Epidermal melanocyte (primary cell): ENCODE measurements around the gene PIGH.

Source experiments
- DNase-seq: peaks from one replicate; pipeline ENCODE4 v3.0.0; 2011; ENCODE audit warnings: low spot score; ENCODE audit not compliant: insufficient read length

The PIGH gene

GRCh38 chr14:67575684-67576083 is 24.4 kb downstream of the PIGH start:
- DNase-seq, result no peak

DNA sequence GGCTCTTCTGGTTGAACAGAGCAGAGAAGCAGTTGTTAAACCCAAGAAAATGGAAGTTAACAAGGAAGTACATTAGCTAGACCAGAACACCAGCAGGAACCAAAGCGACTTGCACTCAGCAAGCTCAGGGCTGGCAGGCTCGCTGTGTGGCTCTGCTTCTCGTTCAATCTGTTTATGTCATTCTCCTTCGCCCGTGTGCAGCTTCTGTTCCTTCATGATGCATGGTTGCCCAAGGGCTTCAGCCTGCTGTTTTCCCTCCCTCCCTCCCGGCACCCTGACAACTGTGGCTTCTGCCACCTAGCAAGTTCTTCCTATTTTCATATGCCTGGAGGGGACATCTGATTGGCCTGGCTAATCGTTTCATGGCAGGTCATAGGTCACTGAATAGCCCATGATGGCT is 25.3 kb downstream of the PIGH start:
- no peak for DNase-seq

GRCh38 chr14:67574156-67574555 is 25.9 kb downstream of the PIGH start:
- DNase-seq, result no peak

DNA sequence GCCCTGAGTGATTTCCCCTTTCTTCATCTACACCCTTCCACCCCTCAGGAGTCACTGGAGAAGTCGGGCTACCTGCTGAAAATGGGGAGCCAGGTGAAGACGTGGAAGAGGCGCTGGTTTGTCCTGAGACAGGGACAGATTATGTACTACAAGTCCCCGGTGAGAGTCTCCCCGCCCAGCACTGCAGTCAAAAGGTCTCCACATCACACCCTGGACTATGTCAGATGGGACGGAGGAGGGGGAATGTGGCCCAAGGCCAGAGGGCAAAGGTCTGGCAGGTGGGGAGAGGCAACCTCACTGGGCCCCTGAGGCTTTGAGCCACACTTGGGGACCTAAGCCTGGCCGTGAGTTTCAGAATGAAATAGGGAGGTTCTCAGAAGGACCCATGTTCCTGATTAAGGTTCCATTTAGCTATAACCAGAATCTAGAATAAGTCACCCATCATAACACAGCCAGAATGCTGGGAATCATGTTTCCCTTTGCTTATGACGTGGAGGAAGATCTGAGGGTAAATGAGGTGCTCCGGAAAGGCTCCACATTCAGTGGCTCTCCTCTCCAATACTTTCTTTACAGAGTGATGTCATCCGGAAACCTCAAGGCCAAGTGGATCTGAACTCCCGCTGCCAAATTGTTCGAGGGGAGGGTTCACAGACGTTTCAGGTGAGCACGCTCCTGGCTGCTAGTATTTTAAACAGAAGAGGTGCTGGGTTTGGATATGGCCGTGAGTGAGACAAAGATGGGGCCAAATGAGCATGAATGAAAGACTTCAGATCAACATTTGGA is 26.6 kb downstream of the PIGH start:
- no peak for DNase-seq

GRCh38 chr14:67572608-67573007 is 27.5 kb downstream of the PIGH start:
- no peak for DNase-seq

- DNase-seq, result no peak
These were observed 28.1 kb downstream of the PIGH start for GRCh38 chr14:67571991-67572323.

DNA sequence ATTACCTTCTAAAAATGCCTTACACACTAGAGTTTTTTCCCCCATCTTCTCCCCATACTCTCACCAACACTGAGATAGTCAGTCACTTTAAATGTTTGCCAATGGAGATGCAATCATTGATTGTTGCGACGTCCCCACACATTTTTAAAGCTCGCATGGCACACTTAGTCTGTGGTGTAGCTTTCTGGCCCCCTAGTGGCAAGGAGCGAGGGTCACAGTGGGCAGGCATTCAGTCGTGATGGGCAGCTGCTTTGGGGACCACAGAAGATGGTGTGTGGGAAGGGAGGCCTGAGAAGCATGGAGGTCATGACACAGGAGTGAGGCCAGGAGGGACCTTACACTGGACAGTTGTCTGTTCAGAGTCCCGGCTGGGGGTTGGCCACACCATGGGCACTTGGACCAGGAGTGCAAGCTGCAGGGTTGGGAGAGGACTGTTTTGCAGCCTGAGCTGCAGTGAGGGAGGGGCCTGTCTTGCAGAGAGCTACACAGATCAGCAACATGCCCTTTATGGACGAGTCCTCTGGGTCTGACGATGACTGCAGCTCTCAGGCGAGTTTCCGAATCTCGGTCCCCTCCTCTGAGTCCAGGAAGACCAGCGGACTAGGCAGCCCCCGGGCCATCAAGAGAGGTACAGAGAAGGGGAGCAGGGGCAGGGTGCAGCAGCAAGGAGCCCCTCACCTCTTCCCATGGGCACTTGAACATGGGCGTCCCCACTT is 28.6 kb downstream of the PIGH start:
- DNase-seq, result peak; percentile 48

DNA sequence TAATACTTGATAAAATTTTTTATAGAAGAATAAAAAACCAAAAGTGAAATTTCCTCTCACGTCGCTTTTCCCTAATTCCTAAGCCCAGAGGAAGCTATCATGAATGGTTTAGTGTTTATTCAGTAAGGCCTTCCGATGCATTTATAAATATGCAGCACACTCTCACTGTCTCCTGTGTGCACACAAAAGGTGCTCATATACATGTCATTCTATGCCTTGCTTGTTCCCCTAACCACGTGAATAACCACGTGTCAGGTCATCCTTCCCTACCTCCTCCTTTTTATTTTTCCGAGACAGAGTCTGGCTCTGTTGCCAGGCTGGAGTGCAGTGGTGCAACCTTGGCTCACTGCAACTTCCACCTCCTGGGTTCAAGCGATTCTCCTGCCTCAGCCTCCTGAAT is 29.6 kb downstream of the PIGH start:
- no peak for DNase-seq

DNA sequence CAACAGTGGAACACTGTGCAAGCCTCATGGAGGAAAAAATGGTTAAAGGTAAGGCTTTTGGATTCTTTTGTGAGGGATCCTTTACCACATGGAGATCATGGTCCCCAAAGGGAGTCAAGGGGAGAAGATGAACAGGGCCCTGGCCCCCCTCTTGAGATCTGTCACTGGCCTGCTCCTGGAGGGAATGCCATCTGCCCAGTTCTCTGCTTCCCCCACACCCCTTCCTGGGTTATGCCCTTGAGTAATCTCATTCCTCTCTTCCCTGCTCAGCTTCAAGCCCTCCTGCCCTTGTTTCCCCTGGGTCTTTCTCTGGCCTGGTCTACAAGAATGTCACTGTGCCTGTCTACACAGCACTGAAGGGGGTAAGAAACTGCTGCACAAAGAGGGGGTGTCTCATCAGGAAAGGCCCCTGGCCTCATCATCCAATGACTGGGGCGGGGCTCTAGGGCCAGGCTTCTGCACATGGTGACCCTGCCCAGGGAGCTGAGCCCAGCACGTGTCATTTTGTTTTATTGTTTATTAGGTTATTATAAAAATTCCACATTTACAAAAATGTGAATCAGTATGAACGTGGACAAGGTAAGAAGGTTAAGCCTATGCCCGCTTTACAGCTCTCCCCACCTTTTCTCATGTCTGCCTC is 30.3 kb downstream of the PIGH start:
- DNase-seq, result no peak

- DNase-seq, result no peak
These were observed 30.9 kb downstream of the PIGH start for GRCh38 chr14:67569011-67569650.

DNA sequence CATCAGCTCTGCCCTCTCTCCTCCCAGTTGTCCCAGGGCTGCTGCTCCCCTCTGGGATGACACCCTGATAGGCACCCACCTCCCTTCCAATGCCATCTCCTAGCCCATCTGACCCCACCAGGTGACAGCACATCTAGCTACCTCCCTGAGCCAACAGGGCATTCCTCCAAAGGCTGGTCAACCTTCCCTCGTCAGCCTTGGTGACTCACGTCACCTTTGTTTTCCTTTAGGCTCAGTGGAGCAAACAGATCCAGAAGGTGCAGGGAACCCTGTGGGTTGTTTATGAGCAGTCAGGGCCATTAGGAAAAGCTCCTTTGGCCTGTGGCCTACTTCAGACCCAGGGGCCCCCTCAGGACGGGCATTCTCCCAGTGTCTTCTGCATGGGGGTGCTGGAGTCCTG is 32.4 kb downstream of the PIGH start:
- no peak for DNase-seq

- DNase-seq, result no peak
These were observed 33.2 kb downstream of the PIGH start for GRCh38 chr14:67566908-67567307.

DNA sequence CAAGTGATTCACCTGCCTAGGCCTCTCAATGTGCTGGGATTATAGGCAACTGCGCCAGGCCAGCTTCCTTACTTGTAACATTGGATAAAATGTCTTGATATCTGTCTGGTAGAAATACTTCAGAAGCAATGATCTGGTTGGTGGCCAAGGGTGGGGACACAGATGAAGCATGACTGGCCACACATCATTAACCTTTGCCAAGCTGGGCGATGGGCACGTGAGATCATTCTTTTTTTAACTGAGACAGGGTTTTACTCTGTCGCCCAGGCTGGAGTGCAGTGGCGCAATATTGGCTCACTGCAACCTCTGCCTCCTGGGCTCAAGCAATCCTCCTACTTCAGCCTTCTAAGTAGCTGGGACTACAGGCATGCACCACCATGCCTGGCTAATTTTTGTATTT is 35.8 kb downstream of the PIGH start:
- DNase-seq, result no peak

DNA sequence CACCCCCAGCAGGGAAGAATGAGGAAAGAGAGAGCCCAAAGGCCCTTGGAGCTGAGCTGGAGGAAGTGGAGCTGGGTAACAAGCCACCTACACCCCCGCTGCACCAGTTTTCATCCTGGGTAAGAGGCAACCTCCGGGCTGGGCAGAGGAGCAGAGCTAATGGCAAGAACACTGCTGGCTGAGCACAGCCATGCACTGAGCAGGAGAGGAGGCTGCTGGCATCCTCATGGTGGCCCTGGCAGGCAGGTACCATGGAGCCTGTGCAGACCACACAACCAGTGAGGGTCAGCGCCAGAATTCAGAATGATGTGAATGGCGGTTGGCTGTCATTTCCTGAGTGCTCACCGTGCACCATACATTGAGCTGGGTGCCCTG is 37.3 kb downstream of the PIGH start:
- no peak for DNase-seq

DNA sequence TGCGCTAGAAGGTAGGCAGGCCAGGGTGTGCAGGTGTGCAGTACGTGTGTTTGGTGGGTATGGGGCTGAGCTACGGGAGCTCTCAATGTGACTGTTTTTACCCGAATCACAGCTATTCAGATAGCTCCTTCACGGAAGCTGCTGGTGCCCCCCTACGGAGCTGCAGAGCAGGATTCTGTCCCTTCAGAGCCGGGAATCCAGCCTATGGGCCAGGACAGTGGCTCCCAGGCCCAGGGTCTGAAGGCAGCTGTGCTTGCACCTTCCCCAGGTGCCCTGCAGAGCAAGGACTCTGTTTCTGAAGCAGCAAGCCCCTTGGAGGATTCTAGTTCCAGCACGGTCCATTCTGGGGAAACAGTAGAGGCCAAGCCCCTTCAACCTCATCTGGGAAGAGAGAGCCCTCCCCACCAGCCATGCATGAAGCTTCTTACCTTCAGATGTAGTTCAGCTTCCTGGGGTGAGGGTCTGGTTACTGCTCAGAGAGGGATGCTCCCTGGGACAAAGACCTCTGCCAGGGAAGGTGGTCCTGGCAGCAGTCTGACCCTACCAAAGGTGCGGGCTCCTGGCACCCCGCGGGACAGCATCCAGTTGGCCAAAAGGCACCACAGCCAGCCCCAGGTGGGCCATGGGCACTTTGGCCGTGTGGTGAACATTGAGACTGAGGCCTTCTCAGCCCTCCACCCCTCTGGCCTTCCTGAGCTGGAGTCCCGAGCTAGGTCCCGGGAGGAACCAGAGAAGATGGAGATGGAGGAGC is 37.9 kb downstream of the PIGH start:
- DNase-seq, result no peak

DNA sequence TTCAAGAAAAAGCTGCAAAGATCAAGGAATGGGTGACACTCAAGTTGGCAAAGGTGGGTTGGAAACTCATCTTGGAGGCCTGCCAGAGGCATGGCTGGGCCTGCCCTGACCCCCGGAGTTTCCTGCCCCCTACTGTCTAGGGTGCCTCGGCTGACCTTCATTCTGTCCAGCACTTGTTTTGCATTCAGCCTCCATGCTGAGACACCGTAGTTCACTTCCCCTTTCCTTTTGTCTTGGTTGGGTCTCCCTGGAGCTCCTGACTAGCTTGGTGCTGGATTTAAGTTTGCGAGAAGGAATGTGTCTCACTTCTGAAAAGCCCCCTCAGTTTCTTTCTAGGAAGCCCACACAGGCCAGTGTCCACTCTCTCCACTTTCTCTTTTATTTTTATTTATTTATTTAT is 40.4 kb downstream of the PIGH start:
- DNase-seq, result no peak

DNA sequence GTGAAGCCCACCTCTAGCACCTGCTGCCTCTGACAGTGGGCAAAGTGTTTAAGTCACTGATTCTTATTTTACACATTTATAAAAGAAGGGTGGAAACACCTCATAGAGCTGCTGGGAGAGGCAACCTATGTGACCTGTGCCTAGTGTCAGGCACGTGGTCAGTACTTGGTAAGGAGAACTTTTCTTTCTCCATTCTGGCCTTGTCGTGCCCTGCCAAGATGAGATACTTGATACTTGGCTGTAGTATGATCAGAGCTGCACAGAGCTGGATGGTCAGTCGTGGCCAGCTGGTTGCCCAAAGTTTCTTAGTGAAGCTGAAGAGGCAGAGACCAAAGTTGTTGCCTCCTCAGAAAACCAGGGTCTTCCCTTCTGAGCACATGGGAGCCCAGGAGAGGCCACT is 42.4 kb downstream of the PIGH start:
- DNase-seq, result no peak

- DNase-seq, result no peak
These were observed 43.0 kb downstream of the PIGH start for GRCh38 chr14:67557118-67557517.

GRCh38 chr14:67556671-67557070 is 43.4 kb downstream of the PIGH start:
- DNase-seq, result no peak

DNA sequence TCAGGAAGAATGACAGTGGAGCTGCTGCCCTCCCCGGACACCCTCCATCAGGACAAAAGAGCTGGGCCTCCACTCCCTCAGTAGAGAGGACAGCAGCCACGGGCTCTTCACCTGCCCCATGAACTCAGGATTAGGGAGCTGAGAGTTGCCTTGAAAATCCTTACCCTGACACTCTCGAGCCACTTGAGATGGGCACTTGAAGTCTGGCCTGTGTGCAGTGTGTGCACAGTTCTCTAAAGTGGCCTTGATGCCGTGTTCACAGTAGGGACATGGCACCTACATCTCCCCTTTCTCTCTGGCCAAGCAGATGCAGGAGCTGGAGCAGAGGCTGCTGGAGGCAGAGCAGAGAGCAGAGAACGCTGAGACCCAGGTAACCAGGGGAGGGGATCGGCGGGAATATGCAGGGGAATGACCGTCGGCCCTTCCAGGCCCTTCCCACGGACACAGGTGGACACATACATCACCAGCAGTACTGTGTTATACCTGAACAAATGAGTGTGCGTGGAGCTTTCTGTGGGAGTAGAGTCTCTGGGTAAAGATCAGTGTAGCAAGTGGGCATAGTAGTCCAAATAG is 44.5 kb downstream of the PIGH start:
- no peak for DNase-seq

DNA sequence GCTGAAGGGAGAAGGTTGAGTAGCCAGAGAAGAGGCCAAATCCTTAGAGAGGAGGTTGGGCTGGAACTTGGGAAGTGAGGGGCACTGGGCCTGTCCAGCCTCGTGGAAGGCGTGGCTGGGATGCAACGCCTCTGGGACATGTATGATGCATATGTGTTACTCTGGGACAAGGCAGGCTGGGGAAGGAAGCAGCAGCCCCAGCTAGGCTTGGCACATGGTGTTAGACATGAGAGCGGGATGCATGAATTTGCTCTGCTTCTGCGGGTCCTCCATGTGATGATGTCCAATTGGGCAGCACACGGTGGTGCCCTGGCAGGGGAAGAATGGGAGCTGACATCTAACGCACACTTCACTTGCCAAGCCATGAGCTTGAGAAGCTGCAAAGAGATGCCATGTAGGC is 45.7 kb downstream of the PIGH start:
- no peak for DNase-seq
